DOHH2 (cell line): Measurements from ENCODE around the gene RABL3.
A peak's percentile ranks its signal among the peaks of the same experiment; 100 is the strongest.

Experiments
- H3F3A ChIP-seq: fragments of 200-600 bp; sonication (generic), shearing (Covaris generic); 2 replicates; pipeline ENCODE4 v1.6.0; 2016; ENCODE audit warnings: antibody characterized with exemption, mild to moderate bottlenecking; ENCODE audit not compliant: control insufficient read depth, insufficient read depth
- H3K27ac ChIP-seq: fragments of 200-600 bp; sonication (generic); 2 replicates; pipeline ENCODE4 v1.5.1; 2014; ENCODE audit warnings: low read depth, mild to moderate bottlenecking, low read length, moderate library complexity
- H3K27me3 ChIP-seq: fragments of 200-600 bp; sonication (generic); 2 replicates; pipeline ENCODE4 v1.6.1; 2014; ENCODE audit warnings: mild to moderate bottlenecking, low read length, mixed read lengths; ENCODE audit not compliant: control insufficient read depth
- H3K36me3 ChIP-seq: fragments of 200-600 bp; sonication (generic); 2 replicates; pipeline ENCODE4 v1.6.1; 2014; ENCODE audit warnings: mild to moderate bottlenecking, low read length, moderate library complexity, mixed read lengths; ENCODE audit not compliant: control insufficient read depth
- H3K4me1 ChIP-seq: fragments of 200-600 bp; sonication (generic); 2 replicates; pipeline ENCODE4 v1.6.1; 2014; ENCODE audit warnings: mild to moderate bottlenecking, low read length, mixed read lengths; ENCODE audit not compliant: control insufficient read depth
- H3K4me2 ChIP-seq: fragments of 200-600 bp; sonication (generic); 2 replicates; pipeline ENCODE4 v1.6.0; 2014; ENCODE audit warnings: mild to moderate bottlenecking, low read length, moderate library complexity
- H3K4me3 ChIP-seq: fragments of 200-600 bp; sonication (generic); 2 replicates; pipeline ENCODE4 v1.5.1; 2014; ENCODE audit warnings: mild to moderate bottlenecking, low read length, mixed read lengths
- H3K79me2 ChIP-seq: fragments of 200-600 bp; sonication (generic); 2 replicates; pipeline ENCODE4 v1.6.1; 2014; ENCODE audit warnings: mild to moderate bottlenecking, low read length, mixed read lengths; ENCODE audit not compliant: control insufficient read depth
- H3K9me2 ChIP-seq: fragments of 200-600 bp; sonication (generic); replicated peaks from 2 replicates; pipeline ENCODE4 v1.6.1; 2014; ENCODE audit warnings: mild to moderate bottlenecking, low read length, mixed read lengths; ENCODE audit not compliant: control insufficient read depth
- H3K9me3 ChIP-seq: fragments of 200-600 bp; sonication (generic); 2 replicates; pipeline ENCODE4 v1.6.1; 2014; ENCODE audit warnings: antibody characterized with exemption, low read length, mixed read lengths; ENCODE audit not compliant: control insufficient read depth, insufficient read depth
- H4K20me1 ChIP-seq: fragments of 200-600 bp; sonication (generic); 2 replicates; pipeline ENCODE4 v1.6.0; 2014; ENCODE audit warnings: low read depth, mild to moderate bottlenecking, antibody characterized with exemption, low read length, moderate library complexity; ENCODE audit not compliant: control insufficient read depth, insufficient read depth
- EZH2phosphoT487 ChIP-seq: fragments of 200-600 bp; sonication (generic); IDR thresholded peaks from 2 replicates; pipeline ENCODE4 v1.6.1; 2017; ENCODE audit warnings: borderline replicate concordance, mild to moderate bottlenecking, antibody characterized with exemption, low read length, moderate library complexity, mixed read lengths
- TF ChIP-seq, protein P1 (sequence below): fragments of 200-600 bp; sonication (generic); IDR thresholded peaks from one replicate; pipeline ENCODE4 v1.5.1; 2014; ENCODE audit warnings: antibody characterized with exemption, mild to moderate bottlenecking, low read depth, low read length; ENCODE audit not compliant: poor library complexity, severe bottlenecking

RABL3 gene

DNA sequence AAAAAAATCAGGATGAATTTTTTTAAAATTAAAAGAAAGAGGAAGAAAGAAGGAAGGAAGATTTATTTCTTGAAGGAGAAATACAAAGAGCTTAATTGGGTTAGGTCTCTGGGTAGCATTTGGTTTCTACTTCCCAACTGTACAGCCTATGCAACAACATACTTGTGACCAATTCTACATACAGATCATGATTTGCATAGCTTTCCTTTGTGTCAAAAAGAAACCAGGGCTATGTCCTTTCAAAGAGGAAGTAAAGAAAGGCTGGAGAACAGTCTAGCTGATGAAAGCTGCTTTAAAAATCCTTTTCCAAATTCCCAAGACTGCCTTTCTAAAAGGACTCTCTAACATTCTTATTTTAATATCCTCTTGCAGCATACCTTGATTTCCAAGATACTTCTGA is 54.2 kb downstream of the RABL3 start:
- Histone ChIP-seq H3K4me2 (peak overlapping the region; percentile 40), H3K4me3 (no peak overlapping the region)

DNA sequence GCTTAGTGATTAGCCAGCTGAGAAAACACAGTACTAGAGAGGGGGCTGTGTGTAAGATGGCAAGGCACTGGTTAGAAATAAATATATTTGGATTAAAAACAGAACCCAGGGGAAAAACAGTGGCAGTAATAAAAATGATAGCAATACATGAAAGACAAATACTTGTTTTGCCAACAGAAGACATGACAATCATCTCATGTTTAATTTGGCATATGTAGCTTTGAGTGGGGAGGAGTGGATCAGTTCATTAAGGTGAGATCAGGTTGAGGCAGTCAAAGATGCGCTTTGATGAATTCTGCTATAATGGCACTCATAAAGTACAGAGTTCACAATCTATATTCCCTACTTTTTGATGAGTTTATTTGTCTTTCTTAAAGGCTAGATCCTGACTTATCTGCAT is 56.9 kb downstream of the RABL3 start:
- Histone ChIP-seq H3F3A (no peaks in the 10 kb centered on the region), H4K20me1 (no peaks in the 10 kb centered on the region), H3K79me2 (no peaks in the 10 kb centered on the region), H3K9me3 (no peaks in the 10 kb centered on the region), H3K4me1 (peaks cover 13% of the 10 kb centered on the region), H3K36me3 (peaks cover 3% of the 10 kb centered on the region), H3K4me2 (no peak overlapping the region), H3K9me2 (no peaks in the 10 kb centered on the region), H3K27ac (no peak overlapping the region), H3K4me3 (no peak overlapping the region), H3K27me3 (no peaks in the 10 kb centered on the region)
- TF ChIP-seq EZH2phosphoT487, result no peak
- TF ChIP-seq, protein P1, sequence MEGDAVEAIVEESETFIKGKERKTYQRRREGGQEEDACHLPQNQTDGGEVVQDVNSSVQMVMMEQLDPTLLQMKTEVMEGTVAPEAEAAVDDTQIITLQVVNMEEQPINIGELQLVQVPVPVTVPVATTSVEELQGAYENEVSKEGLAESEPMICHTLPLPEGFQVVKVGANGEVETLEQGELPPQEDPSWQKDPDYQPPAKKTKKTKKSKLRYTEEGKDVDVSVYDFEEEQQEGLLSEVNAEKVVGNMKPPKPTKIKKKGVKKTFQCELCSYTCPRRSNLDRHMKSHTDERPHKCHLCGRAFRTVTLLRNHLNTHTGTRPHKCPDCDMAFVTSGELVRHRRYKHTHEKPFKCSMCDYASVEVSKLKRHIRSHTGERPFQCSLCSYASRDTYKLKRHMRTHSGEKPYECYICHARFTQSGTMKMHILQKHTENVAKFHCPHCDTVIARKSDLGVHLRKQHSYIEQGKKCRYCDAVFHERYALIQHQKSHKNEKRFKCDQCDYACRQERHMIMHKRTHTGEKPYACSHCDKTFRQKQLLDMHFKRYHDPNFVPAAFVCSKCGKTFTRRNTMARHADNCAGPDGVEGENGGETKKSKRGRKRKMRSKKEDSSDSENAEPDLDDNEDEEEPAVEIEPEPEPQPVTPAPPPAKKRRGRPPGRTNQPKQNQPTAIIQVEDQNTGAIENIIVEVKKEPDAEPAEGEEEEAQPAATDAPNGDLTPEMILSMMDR, result no peak

More for the DNA sequence above, 54.2 kb downstream of the RABL3 start:
- peaks cover 6% of the 10 kb centered on the region for H3K36me3 ChIP-seq
- no peaks in the 10 kb centered on the region for H3K27me3 ChIP-seq
- H3K79me2 ChIP-seq, result no peaks in the 10 kb centered on the region
- peaks cover 13% of the 10 kb centered on the region for H3K4me1 ChIP-seq
- no peaks in the 10 kb centered on the region for H3F3A ChIP-seq
- no peaks in the 10 kb centered on the region for H3K9me2 ChIP-seq
- no peaks in the 10 kb centered on the region for H4K20me1 ChIP-seq
- no peak overlapping the region for H3K27ac ChIP-seq
- no peak for TF ChIP-seq EZH2phosphoT487
- TF ChIP-seq, protein P1, result no peak
- no peaks in the 10 kb centered on the region for H3K9me3 ChIP-seq

DNA sequence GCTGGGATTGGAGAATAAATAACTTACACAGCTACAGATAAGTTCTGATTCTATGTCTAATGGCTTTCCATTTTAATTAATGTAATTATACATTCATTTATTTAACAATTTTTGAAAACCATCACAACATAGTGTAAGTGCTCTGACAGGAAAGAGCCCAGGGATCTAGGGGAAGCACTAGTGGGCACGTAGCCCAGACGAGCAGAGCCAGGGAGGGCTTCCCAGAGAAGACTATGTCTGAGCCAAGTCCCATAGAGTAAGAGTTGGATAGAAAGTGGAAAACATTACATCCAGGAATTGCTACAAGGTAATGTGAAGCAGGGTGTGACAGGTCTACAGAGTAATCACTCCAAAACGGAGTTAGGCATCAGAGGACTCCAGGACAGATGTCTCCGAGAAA is 57.4 kb downstream of the RABL3 start:
- no peaks in the 10 kb centered on the region for H3K27me3 ChIP-seq
- H4K20me1 ChIP-seq, result no peaks in the 10 kb centered on the region
- H3K9me3 ChIP-seq, result no peaks in the 10 kb centered on the region
- H3K4me1 ChIP-seq, result peaks cover 13% of the 10 kb centered on the region
- TF ChIP-seq, protein P1, result no peak
- TF ChIP-seq EZH2phosphoT487, result no peak
- peaks cover 3% of the 10 kb centered on the region for H3K36me3 ChIP-seq
- H3K79me2 ChIP-seq, result no peaks in the 10 kb centered on the region
- no peak overlapping the region for H3K27ac ChIP-seq
- no peak overlapping the region for H3K4me2 ChIP-seq
- no peak overlapping the region for H3K4me3 ChIP-seq
- no peaks in the 10 kb centered on the region for H3F3A ChIP-seq
- H3K9me2 ChIP-seq, result no peaks in the 10 kb centered on the region
